Neural progenitor cell (in vitro differentiated cells): ENCODE measurements around the gene CYP2B6. TPM values are rescaled to one million over a fixed set of nuclear protein-coding genes. Genes with fewer than 3 reads are reported as not detected.

Experiments
- DNase-seq: peaks from one replicate; pipeline ENCODE4 v3.0.0-alpha.2; 2016; ENCODE audit warnings: low spot score
- H2AFZ ChIP-seq: fragments of 200-600 bp; sonication (generic); replicated peaks from 2 replicates; pipeline ENCODE4 v1.6.1; 2016; ENCODE audit warnings: antibody characterized with exemption
- H3F3A ChIP-seq: fragments of 200-600 bp; sonication (generic); 2 replicates; pipeline ENCODE4 v1.6.1; 2016; ENCODE audit warnings: antibody characterized with exemption, low read depth
- H3K27ac ChIP-seq: fragments of 200-600 bp; sonication (generic); 2 replicates; pipeline ENCODE4 v1.5.1; 2016; ENCODE audit warnings: mild to moderate bottlenecking
- H3K27me3 ChIP-seq: fragments of 200-600 bp; sonication (generic); 2 replicates; pipeline ENCODE4 v1.6.1; 2016; ENCODE audit warnings: mild to moderate bottlenecking, moderate library complexity
- H3K36me3 ChIP-seq: fragments of 200-600 bp; sonication (generic); 2 replicates; pipeline ENCODE4 v1.5.1; 2016
- H3K4me1 ChIP-seq: fragments of 200-600 bp; sonication (generic); 2 replicates; pipeline ENCODE4 v1.6.1; 2016; ENCODE audit warnings: mixed run types
- H3K4me2 ChIP-seq: fragments of 200-600 bp; sonication (generic); 2 replicates; pipeline ENCODE4 v1.6.1; 2016
- H3K4me3 ChIP-seq: fragments of 200-600 bp; sonication (generic); 2 replicates; pipeline ENCODE4 v1.5.1; 2016
- H3K79me2 ChIP-seq: fragments of 200-600 bp; sonication (generic); 2 replicates; pipeline ENCODE4 v1.6.1; 2016; ENCODE audit warnings: low read depth
- H3K9ac ChIP-seq: fragments of 200-600 bp; sonication (generic); 2 replicates; pipeline ENCODE4 v1.6.1; 2016
- H3K9me3 ChIP-seq: fragments of 200-600 bp; sonication (generic); 2 replicates; pipeline ENCODE4 v1.5.1; 2016; ENCODE audit warnings: low read depth
- H4K20me1 ChIP-seq: fragments of 200-600 bp; sonication (generic); 2 replicates; pipeline ENCODE4 v1.6.1; 2016; ENCODE audit warnings: low read depth
- H3K27ac Mint-ChIP-seq: 3 replicates; pipeline ENCODE4 v1.8.0; 2021; ENCODE audit warnings: mixed read lengths
- H3K27me3 Mint-ChIP-seq: 2 replicates; pipeline ENCODE4 v1.8.0; 2022; ENCODE audit warnings: low read depth, mild to moderate bottlenecking, inconsistent platforms, moderate library complexity, mixed read lengths; ENCODE audit not compliant: insufficient read depth
- H3K36me3 Mint-ChIP-seq: 3 replicates; pipeline ENCODE4 v1.8.0; 2021; ENCODE audit warnings: mixed read lengths
- H3K4me1 Mint-ChIP-seq: 3 replicates; pipeline ENCODE4 v1.8.0; 2021; ENCODE audit warnings: mixed read lengths
- H3K4me3 Mint-ChIP-seq: 3 replicates; pipeline ENCODE4 v1.8.0; 2021; ENCODE audit warnings: mild to moderate bottlenecking, moderate library complexity, mixed read lengths
- H3K9me3 Mint-ChIP-seq: 3 replicates; pipeline ENCODE4 v1.8.0; 2020; ENCODE audit warnings: mixed read lengths
- CTCF ChIP-seq: fragments of 200-600 bp; sonication (generic); IDR thresholded peaks from 2 replicates; pipeline ENCODE4 v1.5.1; 2017; ENCODE audit warnings: antibody characterized with exemption, mild to moderate bottlenecking
- EZH2 ChIP-seq: fragments of 200-600 bp; sonication (generic); IDR thresholded peaks from 2 replicates; pipeline ENCODE4 v1.6.1; 2017; ENCODE audit warnings: antibody characterized with exemption, mild to moderate bottlenecking, moderate library complexity
- EZH2phosphoT487 ChIP-seq: fragments of 200-600 bp; sonication (generic); IDR thresholded peaks from 2 replicates; pipeline ENCODE4 v1.6.1; 2017; ENCODE audit warnings: antibody characterized with exemption
- total RNA-seq: library from RNA; depleted of rRNA; stranded (reverse); fragments of >200 nt; gene quantifications from 2 replicates; pipeline ENCODE4 v1.2.3, GENCODE V29; 2015; ENCODE audit warnings: low replicate concordance

CYP2B6 gene
- total RNA-seq, 1 donor from 2014 or later = not detected

DNA sequence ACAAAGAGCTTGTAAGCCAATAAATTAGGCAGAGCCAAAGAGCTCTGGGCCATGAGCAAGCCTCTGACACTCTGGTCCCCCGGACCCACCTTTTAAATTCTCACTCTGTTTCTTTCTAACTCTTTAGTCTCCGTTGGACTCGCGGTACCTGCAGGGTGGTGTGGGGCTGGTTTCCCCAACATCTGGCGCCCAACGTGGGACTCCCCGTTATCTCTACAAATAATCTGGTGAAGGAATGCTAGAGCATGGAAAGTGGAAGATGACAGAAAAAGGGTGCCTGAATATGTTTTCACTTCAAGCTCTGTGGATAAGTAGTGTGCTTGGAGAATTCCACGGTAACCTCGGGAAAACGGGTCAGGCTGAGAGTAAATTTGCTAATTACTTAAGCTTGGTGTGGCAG is 36.5 kb upstream of the CYP2B6 start:
- Mint-ChIP-seq H3K27me3 (no peaks in the 10 kb centered on the region), H3K4me1 (no peaks in the 10 kb centered on the region), H3K36me3 (no peaks in the 10 kb centered on the region), H3K9me3 (peaks cover 22% of the 10 kb centered on the region), H3K4me3 (no peak overlapping the region), H3K27ac (no peak overlapping the region)
- Histone ChIP-seq H3K9ac (no peak overlapping the region), H3K27ac (no peak overlapping the region), H3F3A (no peaks in the 10 kb centered on the region), H3K4me1 (peaks cover 7% of the 10 kb centered on the region), H4K20me1 (no peaks in the 10 kb centered on the region), H3K27me3 (no peaks in the 10 kb centered on the region), H2AFZ (no peak overlapping the region), H3K4me3 (no peak overlapping the region), H3K9me3 (peaks cover 13% of the 10 kb centered on the region), H3K4me2 (no peak overlapping the region), H3K79me2 (no peaks in the 10 kb centered on the region), H3K36me3 (no peaks in the 10 kb centered on the region)
- TF ChIP-seq EZH2phosphoT487 (no peak), CTCF (no peak), EZH2 (no peak)
- no peak for DNase-seq

GRCh38 chr19:40959338-40959737 is 31.7 kb upstream of the CYP2B6 start:
- Histone ChIP-seq H3K27ac (no peak overlapping the region), H4K20me1 (no peaks in the 10 kb centered on the region), H2AFZ (peak overlapping the region; percentile 91), H3K4me1 (peaks cover 7% of the 10 kb centered on the region), H3K79me2 (no peaks in the 10 kb centered on the region), H3F3A (no peaks in the 10 kb centered on the region), H3K4me3 (no peak overlapping the region), H3K4me2 (no peak overlapping the region), H3K27me3 (no peaks in the 10 kb centered on the region), H3K9me3 (peaks cover 1% of the 10 kb centered on the region), H3K36me3 (no peaks in the 10 kb centered on the region), H3K9ac (no peak overlapping the region)
- no peak for DNase-seq
- no peaks in the 10 kb centered on the region for H3K27me3 Mint-ChIP-seq
- no peaks in the 10 kb centered on the region for H3K36me3 Mint-ChIP-seq
- peaks cover 6% of the 10 kb centered on the region for H3K9me3 Mint-ChIP-seq
- TF ChIP-seq EZH2phosphoT487 (no peak), CTCF (no peak), EZH2 (no peak)
- no peak overlapping the region for H3K4me3 Mint-ChIP-seq
- no peaks in the 10 kb centered on the region for H3K4me1 Mint-ChIP-seq
- H3K27ac Mint-ChIP-seq = no peak overlapping the region

DNA sequence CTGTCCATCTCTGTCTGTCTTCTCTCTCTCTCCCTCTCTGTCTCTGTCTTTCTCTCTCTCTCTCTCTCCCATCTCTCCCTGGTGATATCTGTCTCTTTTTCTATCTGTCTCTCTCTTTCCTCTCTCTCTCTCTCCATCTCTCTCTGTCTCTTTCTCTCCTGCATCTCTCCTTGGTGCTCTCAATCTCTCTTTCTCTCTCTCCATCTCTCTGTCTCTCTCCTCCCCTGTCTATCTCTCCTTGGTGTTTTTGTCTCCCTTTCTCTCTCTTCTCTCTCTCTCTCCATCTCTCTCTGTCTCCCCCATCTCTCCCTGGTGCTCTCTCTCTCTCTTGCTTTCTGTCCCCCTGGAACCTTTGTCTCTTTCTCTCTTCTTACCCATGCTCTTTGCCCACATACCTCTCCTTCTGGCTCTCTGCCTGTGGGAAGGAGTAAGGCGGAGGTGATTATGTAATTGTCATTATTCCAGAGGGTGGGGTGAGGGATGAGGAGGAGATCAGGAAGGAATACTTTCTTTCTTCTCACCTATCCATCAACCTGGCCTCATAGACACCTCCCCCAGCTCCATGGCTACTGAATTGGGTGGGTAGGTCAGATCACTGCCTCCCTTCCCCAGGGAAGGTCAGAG is 30.9 kb upstream of the CYP2B6 start:
- Histone ChIP-seq H3K9ac (no peak overlapping the region), H3K4me3 (no peak overlapping the region), H3K4me2 (no peak overlapping the region), H3K9me3 (no peaks in the 10 kb centered on the region), H3F3A (no peaks in the 10 kb centered on the region), H4K20me1 (no peaks in the 10 kb centered on the region), H3K79me2 (no peaks in the 10 kb centered on the region), H3K36me3 (no peaks in the 10 kb centered on the region), H3K4me1 (peaks cover 7% of the 10 kb centered on the region), H3K27me3 (no peaks in the 10 kb centered on the region), H3K27ac (no peak overlapping the region), H2AFZ (no peak overlapping the region)
- Mint-ChIP-seq H3K9me3 (peaks cover 3% of the 10 kb centered on the region), H3K4me1 (no peaks in the 10 kb centered on the region), H3K27ac (no peak overlapping the region), H3K27me3 (no peaks in the 10 kb centered on the region), H3K4me3 (no peak overlapping the region), H3K36me3 (no peaks in the 10 kb centered on the region)
- no peak for TF ChIP-seq CTCF
- TF ChIP-seq EZH2 = no peak
- no peak for TF ChIP-seq EZH2phosphoT487
- DNase-seq = no peak
